ENCODE results near the gene ALG12.

ALG12 gene

DNA sequence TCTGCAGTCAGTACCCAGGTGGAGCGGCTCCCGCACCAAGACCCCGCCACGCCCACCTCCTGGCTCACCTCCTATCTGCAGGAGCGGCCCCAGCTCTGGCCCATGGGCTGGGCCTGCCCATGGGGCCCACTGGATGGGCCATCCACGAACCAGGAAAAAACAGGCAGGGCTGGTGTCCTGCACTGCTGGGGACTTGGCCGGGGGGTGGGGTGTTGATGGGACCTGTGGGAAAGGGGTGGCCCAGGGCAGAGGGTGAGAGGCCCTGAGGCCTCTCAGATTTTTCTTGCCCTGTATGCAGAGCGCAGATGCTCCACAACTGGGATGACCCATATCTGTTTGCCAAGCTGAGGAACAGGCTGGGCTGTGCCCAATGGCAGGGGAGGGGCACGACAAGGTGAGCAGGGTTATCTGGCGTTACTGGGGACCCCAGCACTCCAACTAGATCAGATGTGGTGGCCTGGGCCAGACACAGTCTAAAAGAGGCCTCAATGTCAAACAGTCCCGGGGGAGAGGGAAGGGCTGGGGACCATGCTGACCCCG is 39.7 kb upstream of the ALG12 start:
- DNase-seq: no peak

GRCh38 chr22:49956914-49957825 is 38.9 kb upstream of the ALG12 start:
- no peak for DNase-seq

DNA sequence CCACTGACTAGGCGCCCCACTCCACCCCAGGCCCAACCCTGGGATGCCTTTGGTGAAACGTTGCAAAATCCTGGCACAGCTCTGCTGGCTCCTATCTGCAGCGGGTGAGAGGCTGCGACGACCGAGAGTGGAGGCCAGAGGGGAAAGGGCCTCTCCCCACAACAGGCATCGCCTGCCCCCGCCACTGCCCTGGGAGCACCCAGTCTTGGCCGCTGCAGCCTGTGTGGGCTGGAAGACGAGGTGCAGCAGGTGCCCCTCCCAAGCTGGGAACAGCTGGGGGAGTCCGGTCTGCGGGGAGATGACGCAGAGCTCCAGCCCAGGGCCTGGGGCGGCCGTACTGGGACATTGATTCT is 38.2 kb upstream of the ALG12 start:
- no peak for DNase-seq

GRCh38 chr22:49955581-49956417 is 37.6 kb upstream of the ALG12 start:
- DNase-seq: no peak

GRCh38 chr22:49954991-49955580 is 36.8 kb upstream of the ALG12 start:
- no peak for DNase-seq

GRCh38 chr22:49954354-49954753 is 36.1 kb upstream of the ALG12 start:
- no peak for DNase-seq

DNA sequence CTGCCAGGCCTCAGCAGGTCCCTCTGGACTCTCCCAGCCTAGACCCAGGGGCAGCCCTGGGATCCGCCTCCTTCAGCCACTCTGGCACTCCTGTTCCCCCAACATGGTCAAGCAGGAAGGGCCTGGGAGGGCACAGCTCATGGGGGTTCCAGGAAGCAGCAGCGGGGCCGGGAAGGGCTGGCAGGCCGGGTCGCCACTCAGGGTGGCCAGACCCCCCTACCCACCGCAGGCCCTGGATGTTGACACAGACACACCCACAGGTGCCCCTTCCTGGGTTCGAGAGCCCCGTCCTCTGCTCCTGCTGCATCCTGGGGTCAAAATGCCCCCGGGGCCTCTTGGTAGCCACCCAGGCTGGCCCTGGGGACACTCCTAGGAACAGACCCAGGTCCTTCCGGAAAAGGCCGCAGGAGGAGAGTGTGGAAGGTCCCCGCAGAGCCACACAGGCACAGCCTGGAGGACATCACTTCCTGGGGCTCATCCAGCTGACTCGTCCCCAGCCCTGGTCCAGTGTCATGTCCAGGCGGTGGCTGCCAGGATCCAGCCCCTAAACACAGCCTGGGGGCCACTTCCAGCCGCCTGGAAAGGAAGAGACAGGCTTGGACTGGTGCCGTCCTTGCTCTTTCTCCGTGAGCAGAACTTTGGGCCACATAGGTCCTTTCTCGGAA is 35.6 kb upstream of the ALG12 start:
- no peak for DNase-seq

GRCh38 chr22:49953027-49953679 is 34.9 kb upstream of the ALG12 start:
- DNase-seq: no peak

DNA sequence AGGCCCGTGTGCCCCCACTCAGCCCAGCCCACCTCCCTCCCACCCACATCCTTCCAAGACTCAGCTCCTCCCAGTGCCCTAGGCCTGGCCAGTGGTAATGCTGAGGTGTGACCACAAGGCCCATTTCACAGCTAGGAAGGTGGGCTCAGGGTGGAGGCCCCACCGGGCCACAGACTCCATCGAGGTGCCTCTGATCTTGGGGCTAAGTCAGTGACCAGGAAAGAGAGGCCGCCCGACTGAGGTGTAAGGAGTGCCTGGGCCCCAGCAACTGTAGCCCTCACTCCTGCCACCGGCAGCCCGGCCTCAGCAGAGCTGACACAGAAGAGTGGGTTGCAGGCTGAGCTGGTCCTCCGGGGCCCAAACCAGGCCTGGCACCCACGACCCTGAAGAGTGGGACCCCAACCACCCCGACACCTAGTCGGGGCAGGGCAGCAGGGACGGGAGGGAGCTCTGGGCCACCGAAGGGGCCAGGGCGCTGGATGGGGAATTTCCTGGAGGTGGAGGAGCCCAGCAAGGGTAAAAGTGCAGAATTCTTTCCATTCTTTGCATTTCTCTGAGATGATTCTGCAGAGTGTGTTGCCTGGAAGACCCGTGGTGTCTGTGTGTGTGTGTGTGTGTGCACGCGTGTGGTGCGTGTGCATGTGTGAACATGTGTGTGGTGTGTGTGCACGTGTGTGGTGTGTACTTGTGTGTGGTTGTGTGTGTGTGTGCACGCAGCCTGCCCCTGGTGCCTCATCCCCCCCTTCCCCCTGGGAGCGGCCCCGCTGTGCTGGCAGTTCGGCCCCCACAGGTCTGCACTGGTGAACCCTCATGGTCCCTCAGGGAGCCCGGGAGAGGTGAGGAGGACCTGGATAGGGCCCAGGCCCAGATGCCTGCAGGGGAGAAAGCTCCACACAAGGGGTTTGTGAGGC is 34.0 kb upstream of the ALG12 start:
- no peak for DNase-seq

- no peak for DNase-seq
Observed at GRCh38 chr22:49951678-49951985, 33.4 kb upstream of the ALG12 start.

GRCh38 chr22:49951000-49951677 is 32.9 kb upstream of the ALG12 start:
- no peak for DNase-seq

- DNase-seq: no peak
Observed at GRCh38 chr22:49950396-49950994, 32.3 kb upstream of the ALG12 start.

DNA sequence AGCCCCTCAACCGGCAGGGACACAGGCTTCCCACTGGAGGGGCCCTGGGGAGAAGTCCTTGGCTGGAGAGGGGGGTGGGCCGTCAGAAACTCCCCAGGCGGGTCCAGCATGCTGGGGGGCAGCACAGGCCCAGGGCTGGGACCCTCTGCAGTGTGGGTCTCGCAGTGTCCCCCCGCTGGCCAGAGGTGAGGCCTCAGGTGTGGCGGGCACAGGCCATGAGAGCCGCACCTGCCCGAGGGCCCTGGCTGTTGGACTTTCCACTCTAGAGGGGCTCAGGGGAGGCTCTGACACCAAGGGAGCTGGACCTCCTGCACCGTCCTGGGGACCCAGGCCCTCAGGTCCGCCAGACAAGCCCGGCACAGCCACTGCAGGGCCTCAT is 31.7 kb upstream of the ALG12 start:
- DNase-seq: no peak

- no peak for DNase-seq
Observed at GRCh38 chr22:49948958-49949913, 31.0 kb upstream of the ALG12 start.

GRCh38 chr22:49948116-49948957 is 30.1 kb upstream of the ALG12 start:
- DNase-seq: no peak

DNA sequence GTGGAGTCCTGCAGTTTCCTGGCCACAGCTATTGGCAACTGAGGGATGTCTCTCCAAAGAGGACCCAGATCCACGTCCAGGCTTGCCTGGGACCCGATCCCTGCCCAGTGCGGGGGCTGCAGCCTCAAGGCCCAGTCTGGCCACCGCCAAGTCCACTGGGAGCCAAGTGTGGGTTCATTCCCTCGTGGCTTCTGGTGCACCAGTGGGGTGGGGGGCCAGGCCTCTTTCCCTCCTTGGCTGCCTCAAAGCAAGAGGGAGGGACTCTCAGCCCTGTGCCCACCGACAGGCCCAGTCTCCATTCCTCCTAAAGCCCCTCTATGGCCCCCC is 29.0 kb upstream of the ALG12 start:
- no peak for DNase-seq

DNA sequence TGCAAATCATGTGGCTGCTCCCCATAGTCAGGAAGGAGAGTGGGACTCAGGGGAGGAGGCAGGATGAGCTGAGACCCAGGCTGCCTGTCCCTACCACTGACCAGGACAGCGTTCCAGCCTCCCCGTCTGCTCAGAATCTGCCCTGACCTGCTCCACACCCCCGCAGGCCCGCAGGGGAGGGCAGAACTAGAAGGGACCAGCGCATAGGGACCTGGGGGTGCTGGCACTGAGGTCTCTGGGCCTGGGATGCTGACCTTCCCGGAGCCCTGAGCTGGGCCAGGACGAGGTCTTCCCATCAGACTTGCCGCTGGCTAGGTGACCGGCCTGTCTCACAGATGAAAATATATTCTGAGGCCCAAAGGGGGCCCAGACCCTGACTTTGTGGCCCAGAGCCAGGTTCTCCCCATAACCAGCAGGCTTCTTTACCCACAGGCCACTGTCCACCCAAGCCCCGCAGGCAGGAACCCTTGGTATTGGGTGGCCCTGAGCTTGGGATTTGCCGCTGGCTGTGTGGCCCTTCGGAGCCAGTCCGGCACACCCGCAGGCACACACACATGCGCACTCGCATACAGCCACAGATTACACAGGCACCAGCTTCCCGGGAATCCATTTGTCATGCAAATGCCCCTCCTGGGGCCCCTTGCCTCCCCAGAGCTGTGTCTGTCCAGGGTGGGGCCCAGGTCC is 28.5 kb upstream of the ALG12 start:
- no peak for DNase-seq
